Measurements from ENCODE around the gene TBC1D8.

Gene TBC1D8

DNA sequence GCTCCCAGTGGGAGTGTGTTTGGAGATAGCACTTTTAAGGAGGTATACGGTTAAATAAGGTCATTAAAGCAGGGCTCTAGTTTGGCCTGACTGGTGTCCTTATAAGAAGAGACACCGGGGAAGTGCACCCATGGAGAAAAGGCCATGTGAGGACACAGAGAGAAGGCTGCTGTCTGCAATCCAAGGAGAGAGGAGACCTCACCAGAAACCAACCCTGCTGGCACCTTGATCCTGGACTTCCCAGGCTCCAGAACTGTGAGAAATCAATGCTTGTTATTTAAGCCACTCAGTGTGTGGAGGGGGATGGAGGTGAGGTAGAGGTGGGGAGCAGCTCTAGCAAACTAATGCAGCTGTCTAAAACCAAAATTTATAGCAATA is 87.1 kb downstream of the TBC1D8 start:
- DNase-seq = no peak

DNA sequence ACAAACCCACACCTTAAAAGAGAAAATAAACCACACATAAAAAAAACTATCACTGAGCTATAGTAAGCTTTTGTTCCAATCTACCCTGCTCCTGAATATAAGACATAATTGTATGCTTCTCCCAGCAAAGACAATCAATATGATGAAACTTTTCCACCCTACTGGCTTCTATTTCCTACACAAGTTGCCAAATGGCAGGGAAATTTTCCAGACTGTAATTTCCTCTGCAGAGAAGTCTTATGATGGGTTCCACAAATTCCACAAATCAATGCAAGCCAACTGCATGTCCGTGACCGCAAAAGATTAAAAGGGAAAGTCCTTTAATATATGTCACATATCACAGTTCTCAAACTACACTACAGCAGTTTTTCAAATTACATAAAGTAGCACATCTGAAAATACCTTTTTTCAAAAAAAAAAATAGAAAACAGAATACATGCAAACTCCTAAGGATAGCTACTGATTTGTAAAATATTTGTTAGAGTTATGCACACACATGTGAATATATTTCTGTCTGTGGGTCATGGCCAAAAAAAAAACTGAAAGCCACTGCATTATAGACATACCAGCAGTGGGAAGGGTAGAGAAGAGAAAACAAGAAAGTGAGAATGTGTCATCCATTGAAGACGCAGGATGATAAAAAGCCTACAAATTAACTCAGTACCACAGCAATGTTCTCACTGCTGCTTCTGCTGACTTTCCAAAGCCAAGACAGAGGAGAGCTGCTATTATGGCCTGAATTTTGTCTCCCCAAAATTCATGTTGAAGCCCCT is 87.6 kb downstream of the TBC1D8 start:
- TF ChIP-seq, protein P1, sequence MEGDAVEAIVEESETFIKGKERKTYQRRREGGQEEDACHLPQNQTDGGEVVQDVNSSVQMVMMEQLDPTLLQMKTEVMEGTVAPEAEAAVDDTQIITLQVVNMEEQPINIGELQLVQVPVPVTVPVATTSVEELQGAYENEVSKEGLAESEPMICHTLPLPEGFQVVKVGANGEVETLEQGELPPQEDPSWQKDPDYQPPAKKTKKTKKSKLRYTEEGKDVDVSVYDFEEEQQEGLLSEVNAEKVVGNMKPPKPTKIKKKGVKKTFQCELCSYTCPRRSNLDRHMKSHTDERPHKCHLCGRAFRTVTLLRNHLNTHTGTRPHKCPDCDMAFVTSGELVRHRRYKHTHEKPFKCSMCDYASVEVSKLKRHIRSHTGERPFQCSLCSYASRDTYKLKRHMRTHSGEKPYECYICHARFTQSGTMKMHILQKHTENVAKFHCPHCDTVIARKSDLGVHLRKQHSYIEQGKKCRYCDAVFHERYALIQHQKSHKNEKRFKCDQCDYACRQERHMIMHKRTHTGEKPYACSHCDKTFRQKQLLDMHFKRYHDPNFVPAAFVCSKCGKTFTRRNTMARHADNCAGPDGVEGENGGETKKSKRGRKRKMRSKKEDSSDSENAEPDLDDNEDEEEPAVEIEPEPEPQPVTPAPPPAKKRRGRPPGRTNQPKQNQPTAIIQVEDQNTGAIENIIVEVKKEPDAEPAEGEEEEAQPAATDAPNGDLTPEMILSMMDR (IDR thresholded peaks at IDR 0.05; ENCODE audit: low read depth, low read length, missing control alignments) = no peak
- H3K4me3 ChIP-seq (ENCODE audit: low read depth, low read length) = no peak overlapping the region
- in situ Hi-C loops (cut with HindIII; ENCODE audit: low pct_ligation_motif_present, low sequenced_read_pairs) = no loop called here
- H3K27ac ChIP-seq = peak overlapping the region; percentile 67
- DNase-seq = peak; percentile 52
- no peaks in the 10 kb centered on the region for H3K36me3 ChIP-seq (replicated peaks)
- H3K27me3 ChIP-seq (replicated peaks) = no peaks in the 10 kb centered on the region

More for the DNA sequence above, 87.1 kb downstream of the TBC1D8 start:
- no peak overlapping the region for H3K4me3 ChIP-seq (ENCODE audit: low read depth, low read length)
- in situ Hi-C loops (cut with HindIII; ENCODE audit: low pct_ligation_motif_present, low sequenced_read_pairs) = no loop called here
- no peaks in the 10 kb centered on the region for H3K36me3 ChIP-seq (replicated peaks)
- H3K27me3 ChIP-seq (replicated peaks) = no peaks in the 10 kb centered on the region
- peak overlapping the region; percentile 67 for H3K27ac ChIP-seq
- TF ChIP-seq, protein P1 (IDR thresholded peaks at IDR 0.05; ENCODE audit: low read depth, low read length, missing control alignments) = no peak

DNA sequence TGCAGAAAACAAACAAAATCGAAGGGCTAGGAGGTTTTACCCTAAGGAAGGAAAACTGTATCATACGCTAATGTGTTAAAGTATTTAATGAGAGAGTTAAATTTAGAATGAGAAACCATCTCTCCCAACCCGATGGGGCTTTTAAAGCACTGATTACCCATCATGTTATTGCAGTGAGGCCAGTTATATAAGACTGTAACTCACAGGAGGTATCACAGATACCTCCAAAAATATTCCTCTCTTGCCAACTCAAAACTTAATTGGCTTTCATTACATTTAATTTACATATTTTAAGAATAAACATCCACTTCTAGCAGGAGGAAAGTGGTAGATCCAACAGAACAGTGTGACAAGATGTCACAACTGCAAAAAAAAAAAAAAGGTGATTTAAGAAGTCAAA is 92.8 kb downstream of the TBC1D8 start:
- H3K36me3 ChIP-seq (replicated peaks) = no peaks in the 10 kb centered on the region
- no peak overlapping the region for H3K27ac ChIP-seq
- TF ChIP-seq, protein P1 (IDR thresholded peaks at IDR 0.05; ENCODE audit: low read depth, low read length, missing control alignments) = no peak
- no peaks in the 10 kb centered on the region for H3K27me3 ChIP-seq (replicated peaks)
- no peak overlapping the region for H3K4me3 ChIP-seq (ENCODE audit: low read depth, low read length)
- DNase-seq = no peak
- in situ Hi-C loops (cut with HindIII; ENCODE audit: low pct_ligation_motif_present, low sequenced_read_pairs) = no loop called here

DNA sequence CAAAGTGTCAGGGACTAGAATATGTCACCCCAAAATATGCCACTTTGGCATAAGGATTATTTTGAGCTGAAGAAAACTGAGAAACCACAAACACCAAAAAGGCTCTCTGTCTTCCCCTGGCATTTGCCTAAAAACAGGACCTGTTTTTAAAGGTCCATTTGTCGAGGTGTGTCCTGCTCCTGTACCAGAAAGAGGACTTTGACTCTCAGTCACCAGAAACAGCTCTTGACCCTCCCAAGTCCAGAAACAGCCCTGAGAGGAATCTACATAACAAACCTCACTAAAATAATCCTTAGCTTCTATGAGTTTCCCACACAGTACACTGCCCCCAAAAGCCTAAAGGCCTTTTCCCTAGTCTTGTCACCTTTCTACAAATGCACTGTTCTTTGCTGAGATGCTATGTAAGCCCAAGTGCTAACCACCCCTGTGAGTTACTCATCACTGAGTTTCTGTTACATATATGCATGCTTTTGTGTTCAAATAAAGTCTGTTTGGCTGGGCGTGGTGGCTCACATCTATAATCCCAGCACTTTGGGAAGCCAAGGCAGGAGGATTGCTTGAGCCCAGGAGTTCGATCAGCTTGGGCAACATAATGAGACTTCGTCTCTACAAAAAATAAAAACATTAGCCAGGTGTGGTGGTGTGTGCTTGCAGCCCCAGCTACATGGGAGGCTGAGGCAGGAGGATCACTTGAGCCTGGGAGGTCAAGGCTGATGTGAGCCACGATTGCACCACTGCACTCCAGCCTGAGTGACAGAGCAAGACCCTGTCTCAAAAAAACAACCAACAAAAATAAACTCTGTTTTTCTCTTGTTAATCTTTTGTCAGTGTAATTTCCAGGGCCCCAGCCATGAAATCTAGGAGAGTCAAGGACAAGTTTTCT is 93.9 kb downstream of the TBC1D8 start:
- in situ Hi-C loops (cut with HindIII; ENCODE audit: low pct_ligation_motif_present, low sequenced_read_pairs) = no loop called here
- no peaks in the 10 kb centered on the region for H3K27me3 ChIP-seq (replicated peaks)
- no peak for DNase-seq
- no peak overlapping the region for H3K4me3 ChIP-seq (ENCODE audit: low read depth, low read length)
- H3K27ac ChIP-seq = no peak overlapping the region
- H3K36me3 ChIP-seq (replicated peaks) = no peaks in the 10 kb centered on the region
- TF ChIP-seq, protein P1 (IDR thresholded peaks at IDR 0.05; ENCODE audit: low read depth, low read length, missing control alignments) = no peak

DNA sequence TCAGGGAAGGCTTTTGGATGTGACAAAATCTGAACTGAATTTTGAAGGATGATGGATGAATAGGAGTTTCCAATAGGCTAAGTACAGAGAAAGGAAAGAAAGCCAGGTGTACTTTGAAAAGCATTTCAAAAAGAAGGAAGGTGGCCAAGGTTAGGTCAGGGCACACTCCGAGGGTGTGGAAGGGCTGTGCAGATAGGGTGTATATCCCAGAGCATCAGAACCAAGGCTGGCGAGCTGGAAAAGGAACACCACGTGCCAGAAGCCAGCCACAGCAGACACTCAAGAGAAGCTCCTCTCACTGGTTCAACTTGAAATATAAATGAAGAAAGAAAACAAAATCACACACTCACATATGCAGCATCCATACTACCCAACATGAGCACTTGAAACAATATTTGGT is 98.1 kb downstream of the TBC1D8 start:
- no peaks in the 10 kb centered on the region for H3K36me3 ChIP-seq (replicated peaks)
- no peaks in the 10 kb centered on the region for H3K27me3 ChIP-seq (replicated peaks)
- TF ChIP-seq, protein P1 (IDR thresholded peaks at IDR 0.05; ENCODE audit: low read depth, low read length, missing control alignments) = no peak
- H3K27ac ChIP-seq = no peak overlapping the region
- no peak for DNase-seq
- no peak overlapping the region for H3K4me3 ChIP-seq (ENCODE audit: low read depth, low read length)
- in situ Hi-C loops (cut with HindIII; ENCODE audit: low pct_ligation_motif_present, low sequenced_read_pairs) = no loop called here
